Measurements from ENCODE around the gene CCT7.

- TF ChIP-seq POLR2A (IDR thresholded peaks at IDR 0.05; ENCODE audit: low read depth, low read length) (no peak), POLR2AphosphoS5 (IDR thresholded peaks at IDR 0.05; ENCODE audit: low read depth, low read length) (no peak), TAF1 (IDR thresholded peaks at IDR 0.05; ENCODE audit: borderline replicate concordance, low read depth, low read length) (no peak)
These were observed 32.2 kb downstream of the CCT7 start for GRCh38 chr2:73266061-73266901.

All from GM12892 (cell line).